Left lung (tissue), 10 donors: Measurements from ENCODE around the gene STK25. TPM values are rescaled to one million over a fixed set of nuclear protein-coding genes. Genes with fewer than 3 reads are reported as not detected.

Experiments used
- ATAC-seq: fragments of 200-7000 bp; cut with Tn5 transposase; one replicate; pipeline ENCODE4 v1.9.1; 2020; ENCODE audit warnings: moderate library complexity
- DNase-seq, 4 donors: peaks; one replicate each; pipeline ENCODE4 v3.0.0-alpha.2; 2013 to 2020
- H3K27ac ChIP-seq, 2 donors: fragments of 200-600 bp; sonication (generic) in 1 of 2; one replicate each; pipeline versions ENCODE4 v1.5.0 to v1.8.0; 2020 to 2021
- H3K27me3 ChIP-seq, 2 donors: fragments of 200-600 bp; sonication (generic) in 1 of 2; one replicate each; pipeline versions ENCODE4 v1.5.0 to v1.8.0; 2020 to 2021
- H3K36me3 ChIP-seq, 2 donors: fragments of 200-600 bp; sonication (generic) in 1 of 2; one replicate each; pipeline versions ENCODE4 v1.5.0 to v1.8.0; 2020 to 2021
- H3K4me1 ChIP-seq, 2 donors: fragments of 200-600 bp; one replicate each; pipeline ENCODE4 v1.8.0; 2021
- H3K4me3 ChIP-seq, 2 donors: fragments of 200-600 bp; sonication (generic) in 1 of 2; one replicate each; pipeline versions ENCODE4 v1.5.0 to v1.8.0; 2020 to 2021; ENCODE audit warnings: mild to moderate bottlenecking in 1 of 2
- H3K9me3 ChIP-seq, 2 donors: fragments of 200-600 bp; sonication (generic) in 1 of 2; one replicate each; pipeline versions ENCODE4 v1.5.0 to v1.8.0; 2020 to 2021
- CTCF ChIP-seq, 2 donors: fragments of 200-600 bp; sonication (generic) in 1 of 2; IDR thresholded peaks; one replicate each; pipeline versions ENCODE4 v1.5.0 to v1.8.0; 2021; ENCODE audit warnings: antibody characterized with exemption in 2 of 2
- intact Hi-C, 2 donors: fragments of 100-400 bp; cut with DNase I; formaldehyde crosslinking; loops; one replicate each; pipeline versions ENCODE4 v1.11.2 to v1.14.2; 2022
- polyA plus RNA-seq, 6 donors: library from polyadenylated mRNA; unstranded; fragments of 120-200 nt; gene quantifications; one replicate each; pipeline ENCODE4 v1.2.1, GENCODE V29; 2013; ENCODE audit not compliant: insufficient read length in 6 of 6
- total RNA-seq, 2 donors: library from RNA; stranded (reverse); fragmentation: NEBNext Ultra II Directional; extraction: Animal tissue kit (Norgen Biotek cat#: 25700); gene quantifications; one replicate each; pipeline ENCODE4 v1.2.1, GENCODE V29; 2021
- donor health status: DM: no; HTN: yes; CAD: no.
- donor health status: DM: no; HTN: no; CAD: no.

Gene STK25
- total and polyA plus RNA-seq, 8 donors: 125 to 237 (median 193) TPM

GRCh38 chr2:241479026-241479898 lies 29.1 kb downstream of the STK25 start:
- Histone ChIP-seq H3K9me3 (no peaks in the 10 kb centered on the region), H3K4me3 (no peak overlapping the region), H3K27me3 (no peaks in the 10 kb centered on the region), H3K36me3 (peaks cover 0 to 9% of the 10 kb centered on the region in 2 donors), H3K27ac (no peak overlapping the region), H3K4me1 (no peaks in the 10 kb centered on the region)
- ATAC-seq (no peak), DNase-seq (no peak)
- TF ChIP-seq CTCF (IDR thresholded peaks at IDR 0.05): no peak
- intact Hi-C loops: no loop called here

GRCh38 chr2:241478166-241478565 lies 30.2 kb downstream of the STK25 start:
- no peak overlapping the region for H3K27ac ChIP-seq
- H3K9me3 ChIP-seq: no peaks in the 10 kb centered on the region
- no peaks in the 10 kb centered on the region for H3K4me1 ChIP-seq
- peaks cover 0 to 9% of the 10 kb centered on the region in 2 donors for H3K36me3 ChIP-seq
- H3K27me3 ChIP-seq: no peaks in the 10 kb centered on the region
- no peak for TF ChIP-seq CTCF (IDR thresholded peaks at IDR 0.05)
- ATAC-seq (no peak), DNase-seq (no peak)
- no peak overlapping the region for H3K4me3 ChIP-seq
- intact Hi-C loops: no loop called here

- DNase-seq (no peak), ATAC-seq (no peak)
- Histone ChIP-seq H3K4me3 (no peak overlapping the region), H3K36me3 (peaks cover 0 to 9% of the 10 kb centered on the region in 2 donors), H3K4me1 (no peaks in the 10 kb centered on the region), H3K9me3 (no peaks in the 10 kb centered on the region), H3K27me3 (no peaks in the 10 kb centered on the region), H3K27ac (no peak overlapping the region)
- no peak for TF ChIP-seq CTCF (IDR thresholded peaks at IDR 0.05)
- intact Hi-C loops: no loop called here
Measured at GRCh38 chr2:241475267-241475666, 33.1 kb downstream of the STK25 start.

GRCh38 chr2:241473399-241473798 lies 35.0 kb downstream of the STK25 start:
- Histone ChIP-seq H3K27me3 (no peaks in the 10 kb centered on the region), H3K4me1 (no peaks in the 10 kb centered on the region), H3K27ac (no peak overlapping the region), H3K4me3 (no peak overlapping the region), H3K9me3 (no peaks in the 10 kb centered on the region), H3K36me3 (no peaks in the 10 kb centered on the region)
- DNase-seq (no peak), ATAC-seq (no peak)
- intact Hi-C loops: no loop called here
- no peak for TF ChIP-seq CTCF (IDR thresholded peaks at IDR 0.05)

- no peak for TF ChIP-seq CTCF (IDR thresholded peaks at IDR 0.05)
Measured at GRCh38 chr2:241469746-241470145, 38.6 kb downstream of the STK25 start.

More at GRCh38 chr2:241469746-241470145, 38.6 kb downstream of the STK25 start:
- no peaks in the 10 kb centered on the region for H3K9me3 ChIP-seq
- no peak overlapping the region for H3K27ac ChIP-seq
- ATAC-seq: no peak
- no peak overlapping the region for H3K4me3 ChIP-seq
- no peaks in the 10 kb centered on the region for H3K27me3 ChIP-seq
- H3K4me1 ChIP-seq: no peaks in the 10 kb centered on the region
- no peaks in the 10 kb centered on the region for H3K36me3 ChIP-seq
- DNase-seq: no peak
- intact Hi-C loops: no loop called here
